ENCODE measurements around the gene SPAAR.
"Not testable (repeated sequence)": the region's sequence is repeated elsewhere in the genome, so short reads cannot be mapped to it uniquely, and the experiment has no call there.

Gene SPAAR

DNA sequence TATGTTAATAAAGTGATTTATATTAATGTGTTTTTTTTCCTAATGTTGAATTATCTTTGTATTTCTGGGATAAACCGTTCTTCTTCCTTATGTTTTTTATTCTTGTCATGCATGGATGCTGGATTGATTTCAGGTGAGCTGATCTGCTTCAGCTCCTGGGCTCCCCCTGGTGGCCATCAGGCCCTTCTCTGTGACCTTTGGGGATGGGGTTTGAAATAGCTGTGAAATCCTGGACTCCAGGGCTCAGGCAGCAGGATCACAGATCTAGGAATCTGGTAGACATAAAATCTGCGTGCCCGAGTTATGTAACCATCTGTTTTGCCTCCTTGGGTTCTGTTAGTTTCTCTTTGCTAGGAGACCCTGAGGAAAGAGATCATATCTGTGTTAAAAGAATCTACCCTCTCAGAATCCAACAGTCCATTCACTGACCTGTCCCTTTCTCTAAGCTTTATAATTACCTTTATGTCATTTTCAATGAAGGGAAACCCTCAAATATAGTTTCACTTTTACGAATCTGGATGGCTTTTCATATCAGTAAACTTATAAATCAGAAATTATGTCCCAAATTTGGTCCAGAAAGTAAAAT lies 26.9 kb upstream of the SPAAR start:
- TF ChIP-seq, protein P1, sequence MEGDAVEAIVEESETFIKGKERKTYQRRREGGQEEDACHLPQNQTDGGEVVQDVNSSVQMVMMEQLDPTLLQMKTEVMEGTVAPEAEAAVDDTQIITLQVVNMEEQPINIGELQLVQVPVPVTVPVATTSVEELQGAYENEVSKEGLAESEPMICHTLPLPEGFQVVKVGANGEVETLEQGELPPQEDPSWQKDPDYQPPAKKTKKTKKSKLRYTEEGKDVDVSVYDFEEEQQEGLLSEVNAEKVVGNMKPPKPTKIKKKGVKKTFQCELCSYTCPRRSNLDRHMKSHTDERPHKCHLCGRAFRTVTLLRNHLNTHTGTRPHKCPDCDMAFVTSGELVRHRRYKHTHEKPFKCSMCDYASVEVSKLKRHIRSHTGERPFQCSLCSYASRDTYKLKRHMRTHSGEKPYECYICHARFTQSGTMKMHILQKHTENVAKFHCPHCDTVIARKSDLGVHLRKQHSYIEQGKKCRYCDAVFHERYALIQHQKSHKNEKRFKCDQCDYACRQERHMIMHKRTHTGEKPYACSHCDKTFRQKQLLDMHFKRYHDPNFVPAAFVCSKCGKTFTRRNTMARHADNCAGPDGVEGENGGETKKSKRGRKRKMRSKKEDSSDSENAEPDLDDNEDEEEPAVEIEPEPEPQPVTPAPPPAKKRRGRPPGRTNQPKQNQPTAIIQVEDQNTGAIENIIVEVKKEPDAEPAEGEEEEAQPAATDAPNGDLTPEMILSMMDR (IDR thresholded peaks at IDR 0.05; ENCODE audit: low read length): peak; percentile 97
- TF ChIP-seq EZH2 (IDR thresholded peaks at IDR 0.05; ENCODE audit: borderline replicate concordance, low read length): no peak
- no peaks in the 10 kb centered on the region for H3K4me1 ChIP-seq (ENCODE audit: insufficient read depth, low read length, severe bottlenecking)
- H3K9me2 ChIP-seq (ENCODE audit: low read depth, low read length): no peaks in the 10 kb centered on the region
- no peak overlapping the region for H2AFZ ChIP-seq (ENCODE audit: low read length)
- no peak overlapping the region for H3K27ac ChIP-seq (ENCODE audit: low read depth, low read length, poor library complexity, severe bottlenecking)
- no peaks in the 10 kb centered on the region for H3K27me3 ChIP-seq (ENCODE audit: insufficient read depth, low read length)
- H3F3A ChIP-seq (ENCODE audit: insufficient read depth, low read length): no peaks in the 10 kb centered on the region
- no peak overlapping the region for H3K4me2 ChIP-seq (ENCODE audit: low read length)
- no peak overlapping the region for H3K9ac ChIP-seq (ENCODE audit: low read length)
- no peaks in the 10 kb centered on the region for H4K20me1 ChIP-seq (ENCODE audit: insufficient read depth, low read length)
- H3K4me3 ChIP-seq (ENCODE audit: low read depth, low read length, poor library complexity, severe bottlenecking): no peak overlapping the region
- no peaks in the 10 kb centered on the region for H3K79me2 ChIP-seq (ENCODE audit: insufficient read depth, low read length)
- H3K36me3 ChIP-seq (ENCODE audit: insufficient read depth, low read length): no peaks in the 10 kb centered on the region; the same call in 1 of the 2 replicates
- H3K9me3 ChIP-seq (ENCODE audit: low read length): peaks cover under 1% of the 10 kb centered on the region; the same call in 1 of the 2 replicates

DNA sequence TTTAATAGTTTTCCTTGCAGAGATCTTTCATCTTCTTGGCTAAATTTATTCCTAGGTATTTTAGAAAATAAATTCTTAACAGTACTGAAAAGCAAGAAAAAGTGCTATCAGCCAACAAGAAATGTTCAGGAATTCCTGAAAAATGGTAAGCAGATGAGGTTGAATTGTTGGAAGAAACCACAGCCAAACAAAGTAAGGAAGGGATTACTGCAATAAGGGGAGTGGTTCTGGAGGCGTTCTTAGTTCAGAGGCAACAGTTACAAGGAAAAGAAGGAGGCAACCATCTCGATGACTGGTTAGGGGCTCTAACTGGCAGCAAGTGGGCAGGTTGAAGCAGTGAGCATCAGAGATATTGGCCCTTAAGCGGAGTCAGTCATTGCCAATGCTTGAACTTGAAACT lies 26.3 kb upstream of the SPAAR start:
- Histone ChIP-seq H3K9ac (ENCODE audit: low read length) (no peak overlapping the region), H4K20me1 (ENCODE audit: insufficient read depth, low read length) (no peaks in the 10 kb centered on the region), H3K36me3 (ENCODE audit: insufficient read depth, low read length) (no peaks in the 10 kb centered on the region), H3K27ac (ENCODE audit: low read depth, low read length, poor library complexity, severe bottlenecking) (no peak overlapping the region), H3K27me3 (ENCODE audit: insufficient read depth, low read length) (no peaks in the 10 kb centered on the region), H3F3A (ENCODE audit: insufficient read depth, low read length) (no peaks in the 10 kb centered on the region), H3K79me2 (ENCODE audit: insufficient read depth, low read length) (no peaks in the 10 kb centered on the region), H3K4me1 (ENCODE audit: insufficient read depth, low read length, severe bottlenecking) (no peaks in the 10 kb centered on the region), H3K4me2 (ENCODE audit: low read length) (no peak overlapping the region), H2AFZ (ENCODE audit: low read length) (no peak overlapping the region), H3K4me3 (ENCODE audit: low read depth, low read length, poor library complexity, severe bottlenecking) (no peak overlapping the region), H3K9me2 (ENCODE audit: low read depth, low read length) (no peaks in the 10 kb centered on the region), H3K9me3 (ENCODE audit: low read length) (no peaks in the 10 kb centered on the region)
- TF ChIP-seq EZH2 (IDR thresholded peaks at IDR 0.05; ENCODE audit: borderline replicate concordance, low read length): no peak
- TF ChIP-seq, protein P1 (IDR thresholded peaks at IDR 0.05; ENCODE audit: low read length): no peak

DNA sequence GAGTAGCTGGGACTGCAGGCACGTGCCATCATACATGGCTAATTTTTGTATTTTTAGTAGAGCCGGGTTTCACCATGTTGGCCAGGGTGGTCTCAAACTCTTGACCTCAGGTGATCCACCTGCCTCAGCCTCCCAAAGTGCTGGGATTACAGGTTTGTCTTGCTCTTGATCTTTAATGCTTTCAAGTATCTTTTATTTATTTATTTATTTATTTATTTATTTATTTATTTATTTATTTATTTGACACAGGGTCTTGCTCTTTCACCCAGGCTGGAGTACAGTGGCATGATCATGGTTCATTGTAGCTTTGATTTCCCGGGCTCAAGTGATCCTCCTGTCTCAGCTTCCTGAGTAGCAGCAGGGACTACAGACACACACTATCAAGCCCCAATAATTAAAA lies 24.4 kb upstream of the SPAAR start:
- not testable (repeated sequence) for H3K9me2 ChIP-seq (ENCODE audit: low read depth, low read length); H3K4me2 ChIP-seq (ENCODE audit: low read length); H4K20me1 ChIP-seq (ENCODE audit: insufficient read depth, low read length); H3K27me3 ChIP-seq (ENCODE audit: insufficient read depth, low read length); H3F3A ChIP-seq (ENCODE audit: insufficient read depth, low read length); H2AFZ ChIP-seq (ENCODE audit: low read length); H3K4me3 ChIP-seq (ENCODE audit: low read depth, low read length, poor library complexity, severe bottlenecking); H3K9me3 ChIP-seq (ENCODE audit: low read length); H3K36me3 ChIP-seq (ENCODE audit: insufficient read depth, low read length); H3K27ac ChIP-seq (ENCODE audit: low read depth, low read length, poor library complexity, severe bottlenecking); H3K9ac ChIP-seq (ENCODE audit: low read length); H3K4me1 ChIP-seq (ENCODE audit: insufficient read depth, low read length, severe bottlenecking); H3K79me2 ChIP-seq (ENCODE audit: insufficient read depth, low read length)

GRCh38 chr9:35891646-35892045 lies 17.6 kb upstream of the SPAAR start:
- no peak overlapping the region for H3K4me3 ChIP-seq (ENCODE audit: low read depth, low read length, poor library complexity, severe bottlenecking)
- no peak overlapping the region for H3K27ac ChIP-seq (ENCODE audit: low read depth, low read length, poor library complexity, severe bottlenecking)
- peaks cover 4% of the 10 kb centered on the region; the same call in 1 of the 2 replicates for H3K27me3 ChIP-seq (ENCODE audit: insufficient read depth, low read length)
- H3K36me3 ChIP-seq (ENCODE audit: insufficient read depth, low read length): no peaks in the 10 kb centered on the region
- H3F3A ChIP-seq (ENCODE audit: insufficient read depth, low read length): no peaks in the 10 kb centered on the region
- H3K9me2 ChIP-seq (ENCODE audit: low read depth, low read length): no peaks in the 10 kb centered on the region
- no peaks in the 10 kb centered on the region for H3K79me2 ChIP-seq (ENCODE audit: insufficient read depth, low read length)
- H2AFZ ChIP-seq (ENCODE audit: low read length): no peak overlapping the region
- H3K4me2 ChIP-seq (ENCODE audit: low read length): no peak overlapping the region
- H3K9me3 ChIP-seq (ENCODE audit: low read length): no peaks in the 10 kb centered on the region
- no peaks in the 10 kb centered on the region for H3K4me1 ChIP-seq (ENCODE audit: insufficient read depth, low read length, severe bottlenecking)
- TF ChIP-seq, protein P1 (IDR thresholded peaks at IDR 0.05; ENCODE audit: low read length): no peak
- no peak for TF ChIP-seq EZH2 (IDR thresholded peaks at IDR 0.05; ENCODE audit: borderline replicate concordance, low read length)
- no peaks in the 10 kb centered on the region for H4K20me1 ChIP-seq (ENCODE audit: insufficient read depth, low read length)
- H3K9ac ChIP-seq (ENCODE audit: low read length): no peak overlapping the region
